Effector CD8-positive, alpha-beta T cell (primary cell): Measurements from ENCODE around the gene MLH3.

Source experiments
- DNase-seq: peaks from one replicate; lab custom pipeline; 2025; lab: John Stamatoyannopoulos, UW

The MLH3 gene

GRCh38 chr14:74965486-74966153 is 85.6 kb downstream of the MLH3 start:
- DNase-seq = no peak

GRCh38 chr14:74964787-74965485 is 86.3 kb downstream of the MLH3 start:
- no peak for DNase-seq
